GM18909 (cell line): ENCODE results near the gene GARIN5B.
"Not testable (repeated sequence)": the region's sequence is repeated elsewhere in the genome, so short reads cannot be mapped to it uniquely, and the experiment has no call there.

Experiments used
- ATAC-seq: cut with Tn5 transposase; IDR thresholded peaks from one replicate; pipeline ENCODE4 v1.9.1; 2021; ENCODE audit warnings: mild to moderate bottlenecking; ENCODE audit not compliant: unreplicated experiment, poor library complexity

The GARIN5B gene

GRCh38 chr19:55362990-55363716 is at the start of gene GARIN5B:
Gene GARIN5B, minus strand, starts transcription at chr19:55363260. Its CDS starts 194 bp downstream, at chr19:55363066.
- ATAC-seq: no peak

DNA sequence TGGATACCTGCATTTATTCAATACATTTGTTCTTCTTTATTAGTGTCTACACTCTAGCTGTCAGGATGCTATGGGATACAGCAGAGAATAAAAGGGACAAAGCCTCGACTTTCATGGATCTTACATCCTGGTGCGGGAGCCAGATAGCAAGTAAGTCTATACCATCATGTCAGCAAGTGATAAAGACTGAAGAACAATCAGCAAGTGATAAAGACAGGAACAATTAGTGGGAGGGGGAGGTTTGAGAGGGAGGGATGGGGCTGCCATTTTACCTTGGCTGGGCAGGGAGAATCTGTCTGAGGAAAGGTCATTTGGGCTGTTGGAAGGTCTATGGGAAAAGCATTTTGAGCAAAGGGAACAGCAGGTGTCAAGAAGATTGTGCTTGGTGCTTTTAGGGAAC is 47.1 kb upstream of the GARIN5B start:
- ATAC-seq: no peak

DNA sequence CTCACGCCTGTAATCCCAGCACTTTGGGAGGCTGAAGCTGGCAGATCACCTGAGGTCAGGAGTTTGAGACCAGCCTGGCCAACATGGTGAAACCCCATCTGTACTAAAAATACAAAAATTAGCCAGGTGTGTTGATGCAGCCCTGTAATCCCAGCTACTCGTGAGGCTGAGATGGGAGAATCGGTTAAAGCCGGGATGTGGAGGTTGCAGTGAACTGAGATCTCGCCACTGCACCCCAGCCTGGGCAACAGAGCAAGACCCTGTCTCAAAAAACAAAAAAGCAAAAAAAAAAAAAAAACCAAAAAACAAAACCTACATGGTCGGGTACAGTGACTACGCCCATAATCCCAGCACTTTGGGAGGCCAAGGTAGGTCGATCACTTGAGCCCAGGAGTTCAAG is 46.1 kb upstream of the GARIN5B start:
- ATAC-seq: not testable (repeated sequence)

- ATAC-seq: no peak
Measured at GRCh38 chr19:55408533-55408872, 45.4 kb upstream of the GARIN5B start.

DNA sequence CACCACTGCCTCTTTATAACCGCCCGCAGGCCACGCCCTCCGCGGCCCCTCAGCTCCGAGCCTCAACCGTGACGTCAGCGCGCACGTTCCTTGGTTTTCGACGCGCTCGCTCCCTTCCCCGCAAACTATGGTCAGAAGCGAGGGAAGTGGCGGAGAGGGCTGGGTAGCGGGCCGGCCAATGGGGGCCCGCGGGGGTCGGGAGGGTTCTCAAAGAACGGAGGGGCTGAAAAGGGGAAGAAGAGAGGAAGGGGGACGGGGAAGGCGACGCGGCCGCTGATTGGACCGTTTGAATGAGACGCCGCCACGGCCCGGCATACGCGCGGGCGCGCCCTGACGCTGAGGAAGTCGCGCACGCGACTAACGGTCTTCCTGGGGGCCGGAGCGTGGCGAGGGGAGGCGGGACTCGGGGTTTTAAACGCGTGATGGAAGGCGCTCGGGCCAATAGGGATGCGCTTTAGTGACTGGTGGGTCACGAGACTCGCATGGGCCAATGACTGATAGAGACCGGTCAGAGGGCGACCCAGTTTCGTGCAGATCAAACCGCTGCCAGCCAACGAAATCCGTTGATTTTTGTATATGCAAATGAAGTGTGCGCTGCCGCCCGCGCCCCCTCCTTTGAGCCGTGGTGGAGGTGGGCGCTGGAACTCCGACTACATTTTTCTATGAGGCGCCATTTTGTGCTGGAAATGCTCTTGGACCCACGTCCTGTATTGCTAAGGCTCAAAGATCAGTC is 44.9 kb upstream of the GARIN5B start:
- peak; percentile 87 for ATAC-seq

DNA sequence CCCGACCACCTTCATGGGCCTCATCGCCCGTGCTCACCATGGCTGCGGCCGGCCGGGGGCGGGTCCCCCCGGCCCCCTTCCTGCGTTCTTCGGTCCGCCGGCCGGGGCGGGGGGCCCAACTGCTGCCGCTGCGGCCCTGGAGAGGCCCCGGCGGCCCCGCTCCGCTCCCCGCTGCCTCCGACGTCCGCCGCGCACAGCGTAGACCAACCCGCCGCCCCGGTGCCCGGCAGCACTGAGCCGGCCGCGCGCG is 44.4 kb upstream of the GARIN5B start, which contains the start of gene UBE2S:
TSS of gene UBE2S (minus strand) at position 239 of the 250 bp plus-strand sequence. CDS start at position 40, 199 bp downstream.
- peak; percentile 34 for ATAC-seq

- ATAC-seq: no peak
Measured at GRCh38 chr19:55406826-55407549, 43.9 kb upstream of the GARIN5B start.

DNA sequence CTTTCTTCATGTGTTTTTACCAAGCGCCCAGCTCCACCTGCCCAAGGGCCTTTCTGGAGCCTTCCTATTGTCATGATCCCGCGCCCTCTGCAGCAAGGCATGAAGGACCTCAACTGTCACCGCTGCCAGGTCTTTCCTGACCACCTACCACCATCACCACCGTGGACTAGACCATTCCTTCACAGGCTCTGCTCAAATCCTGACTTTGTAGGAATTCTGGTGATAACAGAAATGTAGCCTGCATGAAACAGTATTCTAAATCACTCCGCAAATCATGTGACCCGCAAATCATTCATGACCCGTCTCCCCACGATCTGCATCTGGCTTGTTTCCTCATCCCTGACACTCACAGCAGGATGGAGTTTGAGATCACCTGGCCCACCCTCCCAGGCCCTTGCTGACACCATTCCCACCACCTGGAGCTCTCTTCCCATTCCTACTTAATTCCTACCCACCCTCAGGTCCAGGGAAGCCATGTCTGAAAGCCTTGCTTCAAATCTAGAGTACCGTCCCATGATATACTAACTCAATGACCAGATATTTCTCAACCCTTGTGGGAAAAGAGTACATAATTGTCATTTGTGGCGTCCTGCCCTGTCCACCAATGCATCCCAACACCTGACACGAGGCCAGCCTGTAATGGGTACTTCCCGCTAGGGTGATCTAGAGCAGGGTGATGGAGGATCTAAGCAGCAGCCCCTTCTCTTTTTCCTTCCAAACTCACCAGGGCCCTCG is 43.2 kb upstream of the GARIN5B start:
- no peak for ATAC-seq

DNA sequence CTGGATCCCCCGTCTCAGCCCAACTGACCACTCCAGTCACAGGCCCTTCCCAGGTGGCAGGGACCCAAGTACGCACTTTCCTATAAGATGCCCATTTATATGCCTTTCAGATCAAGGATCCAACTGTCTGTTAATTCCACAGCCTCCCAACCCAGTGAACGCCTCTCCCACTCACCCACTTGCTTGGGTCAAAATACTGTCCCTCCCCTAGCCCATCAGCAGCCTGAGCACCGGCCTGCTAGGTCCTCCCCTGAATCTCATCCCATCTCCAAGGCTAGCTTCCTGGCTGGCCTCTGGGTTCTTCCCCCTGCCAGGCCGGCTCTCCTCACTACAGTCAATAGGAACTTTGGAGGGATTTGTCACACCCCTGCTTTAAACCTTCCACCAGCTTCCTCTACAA is 42.6 kb upstream of the GARIN5B start:
- ATAC-seq: no peak

- ATAC-seq: no peak
Measured at GRCh38 chr19:55402509-55402908, 39.4 kb upstream of the GARIN5B start.

DNA sequence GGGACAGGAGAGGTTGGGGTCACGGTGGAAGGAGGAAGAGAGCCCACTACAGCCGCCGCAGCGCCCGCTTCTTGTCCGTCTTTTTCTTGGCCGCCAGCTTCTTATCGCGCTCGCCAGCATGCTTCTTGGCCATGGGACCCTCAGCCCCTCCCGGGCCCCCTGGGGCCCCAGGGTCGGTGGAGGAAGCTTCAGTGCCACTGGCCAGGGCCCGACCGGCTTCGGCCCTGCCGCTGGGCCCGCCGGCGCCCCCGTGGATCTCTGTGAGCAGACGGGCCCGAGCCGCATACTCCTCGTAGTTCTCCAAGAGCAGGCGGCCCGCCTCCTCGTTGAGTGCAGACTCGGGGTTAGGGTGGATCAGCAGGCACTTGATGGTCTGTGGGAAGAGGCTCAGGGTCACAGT is 38.3 kb upstream of the GARIN5B start:
- ATAC-seq: not testable (repeated sequence)

DNA sequence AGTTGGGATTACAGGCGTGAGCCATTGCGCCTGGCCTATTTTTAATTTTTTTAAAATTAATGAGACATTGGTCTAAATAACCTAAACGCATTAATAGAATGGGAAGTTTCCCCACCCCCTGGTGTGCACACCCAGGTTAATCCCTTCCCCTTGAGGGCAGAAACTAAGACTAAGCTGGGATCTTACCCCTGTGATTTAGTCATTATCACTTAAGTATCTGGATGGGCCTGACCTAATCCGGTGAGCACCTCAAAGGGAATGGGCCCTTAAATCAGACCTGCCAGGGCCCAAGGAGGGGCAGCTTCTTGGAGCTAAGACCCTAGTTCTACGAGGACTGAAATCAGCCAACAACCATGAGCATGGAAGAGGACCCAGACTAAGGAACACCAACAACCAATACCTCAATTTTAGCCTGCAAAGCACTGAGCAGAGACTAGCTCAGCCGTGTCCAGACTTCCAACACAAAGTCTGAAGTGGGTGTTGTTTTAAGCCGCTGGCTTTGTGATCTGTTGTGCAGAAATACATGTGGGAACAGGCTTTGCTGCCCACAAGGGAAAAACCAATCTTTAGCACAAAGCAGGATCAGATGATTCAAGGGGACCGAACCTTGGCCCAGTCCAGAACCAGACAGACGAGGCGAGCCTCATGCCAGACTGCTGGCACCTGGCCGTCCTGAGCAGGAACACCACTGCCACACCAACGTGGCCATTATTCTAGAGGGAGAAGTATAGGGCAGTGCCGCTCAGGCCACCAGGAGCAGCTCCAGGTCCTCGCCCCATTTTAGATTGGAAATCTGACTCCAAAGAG is 37.4 kb upstream of the GARIN5B start:
- no peak for ATAC-seq

DNA sequence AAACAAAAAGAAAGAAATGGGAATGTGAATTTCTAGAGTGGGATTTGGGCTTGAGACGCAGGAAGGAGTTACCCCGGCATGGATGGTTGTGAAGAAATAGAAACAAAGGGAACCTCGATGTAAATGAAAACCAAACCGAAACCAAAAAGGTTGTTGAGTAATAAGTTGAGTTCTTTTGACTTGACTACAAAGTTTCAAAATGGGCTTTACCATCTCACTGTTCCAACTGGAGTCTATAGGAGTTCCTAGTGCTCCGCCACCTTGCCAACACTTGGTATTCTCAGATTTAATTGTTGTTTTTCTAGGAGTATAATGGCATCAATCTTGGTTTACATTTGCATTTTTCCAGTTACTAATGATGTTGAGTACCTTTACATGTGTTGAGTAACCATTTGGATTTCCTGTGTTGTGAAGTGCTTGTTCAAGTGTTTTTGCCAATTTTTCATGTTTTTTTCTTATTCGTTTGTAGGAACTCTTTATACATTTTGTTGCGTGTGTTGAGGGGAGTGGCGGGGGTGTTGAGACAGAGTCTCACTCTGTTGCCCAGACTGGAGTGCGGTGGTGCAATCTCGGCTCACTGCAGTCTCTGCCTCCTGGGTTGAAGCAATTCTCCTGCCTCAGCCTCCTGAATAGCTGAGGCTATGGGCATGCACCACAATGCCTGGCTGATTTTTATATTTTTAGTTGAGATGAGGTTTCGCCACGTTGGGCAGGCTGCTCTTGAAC is 35.3 kb upstream of the GARIN5B start:
- no peak for ATAC-seq

DNA sequence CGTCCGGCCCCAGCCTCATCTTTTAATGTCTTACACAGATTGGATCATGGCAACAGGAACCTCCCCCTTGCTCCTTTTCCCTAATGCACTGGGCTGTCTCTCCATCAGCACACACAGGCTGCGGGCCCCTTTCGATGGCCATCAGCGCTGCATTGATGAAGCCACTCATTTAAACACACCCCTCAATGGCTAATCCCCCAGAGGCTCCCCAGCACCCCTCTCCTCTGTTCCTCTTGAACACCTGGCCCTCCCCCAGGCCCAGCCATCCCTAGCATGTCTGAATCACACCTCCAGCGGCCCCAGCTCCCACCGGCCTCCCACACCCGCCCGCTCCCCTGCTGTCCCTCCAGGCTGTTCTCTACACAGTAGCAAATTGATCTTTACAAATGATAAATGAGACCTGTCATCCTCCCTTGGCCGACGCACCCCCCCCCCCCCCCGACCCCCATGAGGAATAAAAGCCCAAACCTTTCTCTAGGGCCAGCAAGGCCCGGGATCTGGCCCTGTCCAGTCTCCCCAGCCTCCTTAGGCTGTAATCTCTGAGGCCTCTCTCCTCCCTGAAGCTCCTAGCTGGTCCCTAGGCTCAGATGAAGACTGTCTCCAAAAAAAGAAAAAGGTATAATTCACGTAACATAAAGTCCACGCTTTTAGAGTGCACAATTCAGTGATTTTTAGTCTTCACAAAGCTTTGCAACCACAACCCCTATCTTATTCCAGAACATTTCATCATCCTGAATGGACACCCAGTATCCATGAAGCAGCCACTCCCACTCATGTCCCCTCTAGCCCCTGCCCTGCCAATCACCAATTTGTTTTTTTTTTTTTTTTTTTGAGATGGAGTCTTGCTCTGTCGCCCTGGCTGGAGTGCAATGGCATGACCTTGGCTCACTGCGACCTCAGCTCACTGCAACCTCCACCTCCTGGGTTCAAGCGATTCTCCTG is 30.0 kb upstream of the GARIN5B start:
- no peak for ATAC-seq

GRCh38 chr19:55391702-55392615 is 28.9 kb upstream of the GARIN5B start:
- ATAC-seq: no peak

DNA sequence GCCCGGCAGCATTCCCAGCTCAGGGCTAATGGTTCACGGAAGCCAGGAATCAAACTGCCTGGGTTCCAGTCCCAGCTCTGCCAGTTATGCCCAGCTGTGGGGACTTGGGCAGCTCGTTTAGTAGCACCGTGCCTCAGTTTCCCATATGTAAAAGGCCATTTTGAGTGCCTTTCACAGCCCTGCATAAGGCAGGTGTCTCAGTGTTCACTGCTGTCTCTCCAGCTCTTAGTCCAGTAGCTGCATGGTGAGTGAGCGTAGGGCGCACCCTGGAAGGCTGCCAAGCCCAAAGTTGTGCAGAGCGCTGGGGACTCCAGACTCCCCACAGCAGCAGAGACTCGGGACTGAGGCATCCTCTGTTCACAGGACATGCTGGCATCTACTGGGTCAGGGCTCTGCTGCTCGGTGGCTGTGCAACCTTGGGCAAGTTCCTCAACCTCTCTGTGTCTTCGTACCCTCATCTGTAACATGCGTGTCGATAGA is 28.2 kb upstream of the GARIN5B start:
- no peak for ATAC-seq

DNA sequence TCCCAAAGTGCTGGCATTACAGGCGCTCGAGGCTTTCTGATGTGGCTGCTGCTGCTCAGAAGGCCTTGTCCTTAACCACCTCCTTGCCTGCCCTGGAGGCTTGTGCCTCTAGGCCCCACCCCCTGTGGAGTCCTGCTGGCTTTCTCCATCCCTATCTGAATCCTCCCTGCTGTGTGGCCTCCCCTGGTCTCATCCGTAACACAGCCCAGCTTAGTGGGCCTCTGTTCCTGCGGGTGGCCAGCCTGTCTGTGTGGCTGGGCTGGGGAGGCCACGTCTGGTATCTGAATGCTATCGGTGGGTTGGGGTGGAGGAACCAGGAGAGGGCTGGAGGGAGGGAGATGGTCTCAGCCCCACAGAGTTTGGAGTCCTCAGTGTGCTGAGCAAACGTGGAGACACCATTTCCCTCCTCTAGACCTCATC is 27.4 kb upstream of the GARIN5B start:
- no peak for ATAC-seq
